K562 (cell line): ENCODE data around the gene ORAI3. TPM values are rescaled to one million over a fixed set of nuclear protein-coding genes. Genes with fewer than 3 reads are reported as not detected.

Source experiments
- ATF2 ChIP-seq: sonication (generic); formaldehyde crosslinking; IDR thresholded peaks from 2 replicates; pipeline ENCODE4 v1.8.1; 2022; ENCODE audit warnings: missing genetic modification reagents
- CREB3L1 ChIP-seq: fragments of 450-650 bp; IDR thresholded peaks from 2 replicates; pipeline ENCODE4 v1.6.1; 2014; ENCODE audit warnings: low read depth, mild to moderate bottlenecking, moderate library complexity, borderline replicate concordance
- CSDE1 ChIP-seq, 2 experiments: fragments of 450-650 bp; IDR thresholded peaks; 2 replicates each; pipeline ENCODE4 v1.6.1; 2016; ENCODE audit warnings: mild to moderate bottlenecking in 1 of 2
- EGR1 ChIP-seq: fragments of 450-650 bp; conservative IDR thresholded peaks from 2 replicates; pipeline ENCODE4 v1.6.1; 2017; ENCODE audit warnings: mild to moderate bottlenecking
- ELF4 ChIP-seq: fragments of 450-650 bp; formaldehyde crosslinking; IDR thresholded peaks from 2 replicates; pipeline ENCODE4 v1.4.0; 2022; ENCODE audit warnings: missing genetic modification characterization
- ETV1 ChIP-seq: fragments of 450-650 bp; conservative IDR thresholded peaks from 2 replicates; pipeline ENCODE4 v1.6.1; 2016; ENCODE audit warnings: missing genetic modification characterization, control low read depth, low read depth, missing compliant biosample characterization
- MCM7 ChIP-seq, 2 experiments: fragments of 450-650 bp; IDR thresholded peaks; 2 replicates each; pipeline ENCODE4 v1.6.1; 2016 to 2018
- NCOR1 ChIP-seq: fragments of 450-650 bp; IDR thresholded peaks from 2 replicates; pipeline ENCODE4 v1.6.1; 2016; ENCODE audit warnings: mild to moderate bottlenecking, moderate library complexity
- PCBP2 ChIP-seq: fragments of 200-400 bp; formaldehyde crosslinking; IDR thresholded peaks from 2 replicates; pipeline ENCODE4 v1.6.1; 2018; ENCODE audit warnings: low read length, low read depth, mild to moderate bottlenecking, moderate library complexity; ENCODE audit not compliant: poor library complexity, severe bottlenecking
- RFX7 ChIP-seq: fragments of 250-450 bp; sonication (Bioruptor Pico); IDR thresholded peaks from 2 replicates; pipeline ENCODE4 v1.5.1; 2021; ENCODE audit warnings: mild to moderate bottlenecking
- SREBF1 ChIP-seq: fragments of 150-350 bp; IDR thresholded peaks from 2 replicates; pipeline ENCODE4 v1.6.1; 2014; ENCODE audit warnings: antibody characterized with exemption, low read depth, low read length, borderline replicate concordance
- XRCC4 ChIP-seq: IDR thresholded peaks from one replicate; pipeline ENCODE4 v1.6.1; 2011; ENCODE audit not compliant: insufficient read depth, insufficient read length; ENCODE audit errors: extremely low read depth
- XRCC5 ChIP-seq: fragments of 200-400 bp; formaldehyde crosslinking; IDR thresholded peaks from 2 replicates; pipeline ENCODE4 v1.6.1; 2017; ENCODE audit warnings: low read depth, mild to moderate bottlenecking, low read length
- ZNF41 ChIP-seq: fragments of 250-450 bp; sonication (Bioruptor Pico); conservative IDR thresholded peaks from 2 replicates; pipeline ENCODE4 v1.4.0; 2020; ENCODE audit warnings: mild to moderate bottlenecking
- ZNF561 ChIP-seq: fragments of 450-650 bp; formaldehyde crosslinking; conservative IDR thresholded peaks from 2 replicates; pipeline ENCODE4 v1.4.0; 2020; ENCODE audit warnings: mild to moderate bottlenecking, moderate library complexity
- polyA plus RNA-seq, 8 experiments: library from polyadenylated mRNA; depleted of rRNA in 4 of 8; stranded (reverse) in 5 of 8; unstranded in 3 of 8; fragments of >200 nt; fragmentation: Nextera tagmentation in 2 of 8; fragmentation: Illumina TruSeq in 1 of 8; extraction: Ambion mirVana in 2 of 8; extraction: Trizol in 1 of 8; gene quantifications; 2 replicates each; pipeline versions ENCODE4 v1.2.1 to v1.2.3, GENCODE V29; 2011 to 2014; ENCODE audit warnings: inconsistent platforms in 1 of 8, missing spikeins in 1 of 8
- total RNA-seq, 7 experiments: library from RNA; depleted of rRNA in 6 of 7; stranded (reverse); fragments of >200 nt in 6 of 7; fragmentation: Illumina TruSeq in 2 of 7; extraction: Trizol in 2 of 7; gene quantifications; 2 replicates each; pipeline versions ENCODE4 v1.2.1 to v1.2.3, GENCODE V29; 2011 to 2021; ENCODE audit warnings: low replicate concordance in 1 of 7
- TF ChIP-seq, protein P1 (sequence below): sonication (generic); formaldehyde crosslinking; IDR thresholded peaks from 2 replicates; pipeline ENCODE4 v1.8.0; 2023; ENCODE audit warnings: missing genetic modification reagents, mild to moderate bottlenecking, borderline replicate concordance
- TF ChIP-seq, protein P2 (sequence below): fragments of 450-650 bp; IDR thresholded peaks from 2 replicates; pipeline ENCODE4 v1.7.1; 2018; ENCODE audit warnings: mild to moderate bottlenecking, low read depth; ENCODE audit not compliant: partially characterized antibody

Gene ORAI3
- total and polyA plus RNA-seq, 9 of the 15 experiments (the other 6 are each of a cell fraction or from before 2014, with no cell fraction given): 4.9 to 23.3 (median 14.1) TPM

DNA sequence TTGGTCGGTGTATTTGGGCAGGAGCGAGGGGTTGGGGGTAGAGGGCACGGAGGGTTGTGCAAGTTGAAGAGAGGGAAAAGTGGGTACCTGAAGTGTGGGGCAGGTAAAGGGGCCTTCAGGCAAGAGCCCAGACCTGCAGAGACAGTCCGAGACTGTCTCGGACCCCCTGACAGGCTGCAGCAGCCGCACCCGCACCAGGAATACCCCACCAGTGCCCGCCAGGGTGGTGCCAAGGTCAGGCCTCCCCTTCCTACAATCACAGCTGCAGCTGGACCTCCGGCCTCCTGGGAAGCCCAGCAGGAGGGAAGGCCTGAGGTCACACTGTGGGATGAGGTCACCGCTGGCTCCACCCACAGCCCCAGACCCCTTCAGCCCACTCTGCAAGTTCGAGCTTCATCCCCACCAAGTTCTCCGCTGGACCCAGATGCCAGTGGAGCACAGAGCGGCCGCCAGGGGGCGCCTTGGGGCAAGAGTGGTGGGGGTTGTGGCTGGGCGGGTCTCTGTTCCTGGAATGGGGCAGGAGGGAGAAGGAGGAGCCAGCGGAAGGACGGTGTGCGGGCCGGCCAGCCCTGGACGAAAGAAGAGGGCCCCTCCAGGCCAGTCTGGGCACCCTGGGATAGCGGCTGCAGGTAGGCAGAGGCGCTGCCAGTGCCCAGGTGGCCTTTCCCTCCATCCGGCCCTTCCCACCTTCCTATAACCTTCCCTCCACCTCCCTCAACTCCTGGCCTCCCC is 36.0 kb downstream of the ORAI3 start, which contains the start of gene HSD3B7 (continued):
- TF ChIP-seq ZNF41 (no peak), PCBP2 (no peak), CSDE1 (IDR thresholded peaks at IDR 0.05) (no peak), XRCC5 (peak; percentile 94), MCM7 (IDR thresholded peaks at IDR 0.05) (no peak), ELF4 (CRISPR knock-in tag) (no peak), CREB3L1 (no peak), NCOR1 (no peak), EGR1 (no peak), XRCC4 (no peak), ZNF561 (CRISPR knock-in tag) (no peak), SREBF1 (no peak), ETV1 (tag) (peak; percentile 26; the same call in 1 of the 2 replicates), RFX7 (CRISPR knock-in tag) (no peak), ATF2 (CRISPR knock-in tag) (no peak)
- TF ChIP-seq, protein P1, sequence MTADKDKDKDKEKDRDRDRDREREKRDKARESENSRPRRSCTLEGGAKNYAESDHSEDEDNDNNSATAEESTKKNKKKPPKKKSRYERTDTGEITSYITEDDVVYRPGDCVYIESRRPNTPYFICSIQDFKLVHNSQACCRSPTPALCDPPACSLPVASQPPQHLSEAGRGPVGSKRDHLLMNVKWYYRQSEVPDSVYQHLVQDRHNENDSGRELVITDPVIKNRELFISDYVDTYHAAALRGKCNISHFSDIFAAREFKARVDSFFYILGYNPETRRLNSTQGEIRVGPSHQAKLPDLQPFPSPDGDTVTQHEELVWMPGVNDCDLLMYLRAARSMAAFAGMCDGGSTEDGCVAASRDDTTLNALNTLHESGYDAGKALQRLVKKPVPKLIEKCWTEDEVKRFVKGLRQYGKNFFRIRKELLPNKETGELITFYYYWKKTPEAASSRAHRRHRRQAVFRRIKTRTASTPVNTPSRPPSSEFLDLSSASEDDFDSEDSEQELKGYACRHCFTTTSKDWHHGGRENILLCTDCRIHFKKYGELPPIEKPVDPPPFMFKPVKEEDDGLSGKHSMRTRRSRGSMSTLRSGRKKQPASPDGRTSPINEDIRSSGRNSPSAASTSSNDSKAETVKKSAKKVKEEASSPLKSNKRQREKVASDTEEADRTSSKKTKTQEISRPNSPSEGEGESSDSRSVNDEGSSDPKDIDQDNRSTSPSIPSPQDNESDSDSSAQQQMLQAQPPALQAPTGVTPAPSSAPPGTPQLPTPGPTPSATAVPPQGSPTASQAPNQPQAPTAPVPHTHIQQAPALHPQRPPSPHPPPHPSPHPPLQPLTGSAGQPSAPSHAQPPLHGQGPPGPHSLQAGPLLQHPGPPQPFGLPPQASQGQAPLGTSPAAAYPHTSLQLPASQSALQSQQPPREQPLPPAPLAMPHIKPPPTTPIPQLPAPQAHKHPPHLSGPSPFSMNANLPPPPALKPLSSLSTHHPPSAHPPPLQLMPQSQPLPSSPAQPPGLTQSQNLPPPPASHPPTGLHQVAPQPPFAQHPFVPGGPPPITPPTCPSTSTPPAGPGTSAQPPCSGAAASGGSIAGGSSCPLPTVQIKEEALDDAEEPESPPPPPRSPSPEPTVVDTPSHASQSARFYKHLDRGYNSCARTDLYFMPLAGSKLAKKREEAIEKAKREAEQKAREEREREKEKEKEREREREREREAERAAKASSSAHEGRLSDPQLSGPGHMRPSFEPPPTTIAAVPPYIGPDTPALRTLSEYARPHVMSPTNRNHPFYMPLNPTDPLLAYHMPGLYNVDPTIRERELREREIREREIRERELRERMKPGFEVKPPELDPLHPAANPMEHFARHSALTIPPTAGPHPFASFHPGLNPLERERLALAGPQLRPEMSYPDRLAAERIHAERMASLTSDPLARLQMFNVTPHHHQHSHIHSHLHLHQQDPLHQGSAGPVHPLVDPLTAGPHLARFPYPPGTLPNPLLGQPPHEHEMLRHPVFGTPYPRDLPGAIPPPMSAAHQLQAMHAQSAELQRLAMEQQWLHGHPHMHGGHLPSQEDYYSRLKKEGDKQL (CRISPR knock-in tag): no peak
- TF ChIP-seq, protein P2, sequence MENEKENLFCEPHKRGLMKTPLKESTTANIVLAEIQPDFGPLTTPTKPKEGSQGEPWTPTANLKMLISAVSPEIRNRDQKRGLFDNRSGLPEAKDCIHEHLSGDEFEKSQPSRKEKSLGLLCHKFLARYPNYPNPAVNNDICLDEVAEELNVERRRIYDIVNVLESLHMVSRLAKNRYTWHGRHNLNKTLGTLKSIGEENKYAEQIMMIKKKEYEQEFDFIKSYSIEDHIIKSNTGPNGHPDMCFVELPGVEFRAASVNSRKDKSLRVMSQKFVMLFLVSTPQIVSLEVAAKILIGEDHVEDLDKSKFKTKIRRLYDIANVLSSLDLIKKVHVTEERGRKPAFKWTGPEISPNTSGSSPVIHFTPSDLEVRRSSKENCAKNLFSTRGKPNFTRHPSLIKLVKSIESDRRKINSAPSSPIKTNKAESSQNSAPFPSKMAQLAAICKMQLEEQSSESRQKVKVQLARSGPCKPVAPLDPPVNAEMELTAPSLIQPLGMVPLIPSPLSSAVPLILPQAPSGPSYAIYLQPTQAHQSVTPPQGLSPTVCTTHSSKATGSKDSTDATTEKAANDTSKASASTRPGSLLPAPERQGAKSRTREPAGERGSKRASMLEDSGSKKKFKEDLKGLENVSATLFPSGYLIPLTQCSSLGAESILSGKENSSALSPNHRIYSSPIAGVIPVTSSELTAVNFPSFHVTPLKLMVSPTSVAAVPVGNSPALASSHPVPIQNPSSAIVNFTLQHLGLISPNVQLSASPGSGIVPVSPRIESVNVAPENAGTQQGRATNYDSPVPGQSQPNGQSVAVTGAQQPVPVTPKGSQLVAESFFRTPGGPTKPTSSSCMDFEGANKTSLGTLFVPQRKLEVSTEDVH: peak; percentile 27
